IPS-20b (cell line): Measurements from ENCODE around the gene NME3.
"Not testable (repeated sequence)": the region's sequence is repeated elsewhere in the genome, so short reads cannot be mapped to it uniquely, and the experiment has no call there.

Experiments
- H3K27ac ChIP-seq: one replicate; pipeline ENCODE4 v1.5.1; 2013; ENCODE audit warnings: low read length
- H3K27me3 ChIP-seq: 2 replicates; pipeline ENCODE4 v1.6.1; 2013; ENCODE audit warnings: mild to moderate bottlenecking, low read length, inconsistent platforms; ENCODE audit not compliant: insufficient read depth
- H3K36me3 ChIP-seq: 2 replicates; pipeline ENCODE4 v1.6.1; 2013; ENCODE audit warnings: low read depth, mild to moderate bottlenecking, inconsistent platforms, low read length, moderate library complexity; ENCODE audit not compliant: insufficient read depth
- H3K4me1 ChIP-seq: 2 replicates; pipeline ENCODE4 v1.6.1; 2013; ENCODE audit warnings: mild to moderate bottlenecking, control low read depth, inconsistent platforms, low read length, moderate library complexity; ENCODE audit not compliant: insufficient read depth
- H3K4me3 ChIP-seq: 2 replicates; pipeline ENCODE4 v1.5.1; 2013; ENCODE audit warnings: mild to moderate bottlenecking, low read length, inconsistent platforms
- H3K9ac ChIP-seq: 2 replicates; pipeline ENCODE4 v1.6.1; 2013; ENCODE audit warnings: low read depth, mild to moderate bottlenecking, inconsistent platforms, low read length, moderate library complexity
- H3K9me3 ChIP-seq: 2 replicates; pipeline ENCODE4 v1.6.1; 2013; ENCODE audit warnings: mild to moderate bottlenecking, low read depth, low read length, inconsistent platforms; ENCODE audit not compliant: insufficient read depth

Gene NME3

DNA sequence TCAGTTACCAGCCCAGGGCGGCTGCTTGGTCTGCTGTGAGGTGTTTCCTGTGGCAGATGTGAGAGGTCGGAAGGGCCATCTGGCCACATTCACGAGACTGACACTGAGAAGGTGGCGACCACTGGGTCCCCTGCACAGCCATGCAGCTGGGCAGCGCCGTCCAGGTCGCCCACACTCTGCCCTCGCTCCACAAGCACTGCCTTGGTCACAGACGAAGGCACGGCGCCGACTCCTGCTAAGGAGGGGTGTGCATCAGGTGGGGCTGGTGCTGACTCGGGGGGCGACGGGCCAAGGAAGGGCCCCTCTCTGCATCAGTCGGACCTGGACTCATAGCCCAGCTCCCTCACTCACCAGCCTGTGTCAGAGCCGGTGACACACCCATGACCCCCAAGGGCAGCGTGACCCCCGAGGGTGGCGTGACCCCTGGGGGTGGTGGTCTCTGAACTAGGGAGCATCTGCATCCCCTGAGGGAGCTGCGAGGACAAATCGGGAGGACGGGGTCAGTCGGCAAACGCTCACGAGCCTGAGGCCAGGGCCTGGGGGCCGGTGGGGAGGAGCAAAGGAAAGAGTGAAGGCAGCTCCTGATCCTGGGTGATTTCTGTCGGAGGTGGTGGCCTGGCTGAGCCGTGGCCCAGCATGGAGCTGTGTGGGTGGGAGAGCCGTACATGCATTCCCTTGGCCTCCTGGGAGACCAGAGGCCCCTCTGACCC, 30.4 kb downstream of the NME3 start:
- no peak overlapping the region for H3K27ac ChIP-seq
- no peak overlapping the region for H3K9ac ChIP-seq
- H3K4me3 ChIP-seq, result no peak overlapping the region
- H3K4me1 ChIP-seq, result no peaks in the 10 kb centered on the region
- peaks cover 42% of the 10 kb centered on the region for H3K9me3 ChIP-seq
- H3K27me3 ChIP-seq, result no peaks in the 10 kb centered on the region
- no peaks in the 10 kb centered on the region; the same call in 1 of the 2 replicates for H3K36me3 ChIP-seq

DNA sequence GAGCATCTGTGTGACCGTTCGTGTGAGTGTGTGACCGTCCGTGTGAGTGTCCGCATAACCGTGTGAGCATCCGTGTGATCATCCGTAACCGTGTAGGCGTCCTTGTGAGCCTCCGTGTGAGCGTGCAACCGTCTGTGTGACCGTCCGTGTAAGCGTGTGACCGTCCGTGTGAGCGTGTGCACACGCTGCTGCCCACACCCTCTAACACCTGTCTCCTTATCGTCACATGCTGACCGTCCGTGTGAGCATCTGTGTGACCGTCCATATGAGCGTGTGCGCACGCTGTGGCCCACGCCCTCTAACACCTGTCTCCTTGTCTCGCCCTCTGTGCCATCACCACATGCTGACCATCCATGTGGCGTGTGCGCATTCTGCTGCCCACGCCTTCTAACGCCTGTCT, 31.1 kb downstream of the NME3 start:
- H3K4me1 ChIP-seq, result no peaks in the 10 kb centered on the region
- H3K27ac ChIP-seq, result no peak overlapping the region
- no peaks in the 10 kb centered on the region; the same call in 1 of the 2 replicates for H3K36me3 ChIP-seq
- H3K4me3 ChIP-seq, result no peak overlapping the region
- H3K9me3 ChIP-seq, result peaks cover 49% of the 10 kb centered on the region
- no peak overlapping the region for H3K9ac ChIP-seq
- no peaks in the 10 kb centered on the region for H3K27me3 ChIP-seq

DNA sequence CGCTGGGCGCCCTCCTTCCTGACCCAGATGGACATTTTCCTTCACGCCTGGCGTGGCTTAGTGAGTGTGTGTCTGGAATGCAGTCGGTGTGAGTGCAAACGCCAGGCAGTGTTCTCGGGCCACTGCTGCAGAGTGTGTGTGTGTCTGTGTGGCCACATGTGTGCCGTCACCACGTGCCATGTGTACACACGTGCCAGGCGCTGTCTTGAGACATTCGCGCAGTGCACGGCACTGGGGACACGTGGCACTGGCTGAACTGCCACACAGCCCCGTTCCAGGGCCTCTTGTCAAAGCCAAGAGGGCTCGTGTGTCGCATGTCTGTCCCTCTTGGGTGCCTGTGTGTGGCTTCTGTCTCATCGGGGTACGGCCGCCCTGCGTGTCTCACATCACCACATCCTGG, 36.5 kb downstream of the NME3 start:
- H3K36me3 ChIP-seq, result peaks cover 13% of the 10 kb centered on the region
- H3K4me3 ChIP-seq, result no peak overlapping the region
- peaks cover 52% of the 10 kb centered on the region for H3K9me3 ChIP-seq
- H3K4me1 ChIP-seq, result no peaks in the 10 kb centered on the region
- no peak overlapping the region for H3K27ac ChIP-seq
- no peak overlapping the region for H3K9ac ChIP-seq
- H3K27me3 ChIP-seq, result no peaks in the 10 kb centered on the region

DNA sequence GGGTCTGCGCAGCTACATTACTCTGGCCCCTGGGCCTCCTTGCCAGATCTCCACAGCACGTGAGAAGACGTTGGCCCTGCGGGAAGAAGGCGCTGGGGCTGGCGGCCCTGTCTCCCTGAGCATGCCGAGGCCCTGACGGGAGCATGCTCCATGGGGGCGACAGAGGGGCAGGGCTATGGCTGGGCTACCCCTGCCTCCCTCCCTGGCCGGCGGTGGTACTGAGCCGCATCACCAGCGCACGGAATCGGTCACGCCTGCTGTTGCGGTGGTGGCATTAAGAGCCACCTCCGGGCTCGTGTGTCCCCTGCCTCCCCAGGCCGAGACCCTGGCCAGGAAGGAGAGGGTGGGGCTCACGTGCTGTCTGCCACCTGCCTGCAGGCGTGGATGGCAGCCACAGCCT, 37.2 kb downstream of the NME3 start:
- H3K36me3 ChIP-seq, result peaks cover 13% of the 10 kb centered on the region
- H3K4me3 ChIP-seq, result no peak overlapping the region
- no peak overlapping the region for H3K27ac ChIP-seq
- no peak overlapping the region for H3K9ac ChIP-seq
- peaks cover 45% of the 10 kb centered on the region for H3K9me3 ChIP-seq
- no peaks in the 10 kb centered on the region for H3K27me3 ChIP-seq
- H3K4me1 ChIP-seq, result no peaks in the 10 kb centered on the region

DNA sequence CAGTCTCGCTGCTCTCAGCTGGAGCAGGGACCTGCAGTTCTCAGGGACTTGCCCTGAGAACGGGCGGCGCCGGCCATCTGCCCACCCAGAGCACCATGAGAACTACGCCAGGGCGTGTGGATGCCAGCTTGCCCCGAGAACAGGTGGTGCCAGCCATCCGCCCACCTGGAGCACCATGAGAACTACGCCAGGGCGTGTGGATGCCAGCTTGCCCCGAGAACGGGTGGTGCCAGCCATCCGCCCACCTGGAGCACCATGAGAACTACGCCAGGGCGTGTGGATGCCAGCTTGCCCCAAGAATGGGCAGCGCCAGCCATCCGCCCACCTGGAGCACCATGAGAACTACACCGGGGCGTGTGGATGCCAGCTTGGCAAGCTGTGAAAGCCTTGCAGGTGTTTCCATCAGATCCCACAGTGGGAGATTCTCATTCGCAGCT, 38.8 kb downstream of the NME3 start:
- Histone ChIP-seq H3K36me3 (peaks cover 17% of the 10 kb centered on the region), H3K9me3 (peaks cover 29% of the 10 kb centered on the region)
- not testable (repeated sequence) for H3K9ac ChIP-seq, H3K4me3 ChIP-seq, H3K27ac ChIP-seq, H3K4me1 ChIP-seq, H3K27me3 ChIP-seq

DNA sequence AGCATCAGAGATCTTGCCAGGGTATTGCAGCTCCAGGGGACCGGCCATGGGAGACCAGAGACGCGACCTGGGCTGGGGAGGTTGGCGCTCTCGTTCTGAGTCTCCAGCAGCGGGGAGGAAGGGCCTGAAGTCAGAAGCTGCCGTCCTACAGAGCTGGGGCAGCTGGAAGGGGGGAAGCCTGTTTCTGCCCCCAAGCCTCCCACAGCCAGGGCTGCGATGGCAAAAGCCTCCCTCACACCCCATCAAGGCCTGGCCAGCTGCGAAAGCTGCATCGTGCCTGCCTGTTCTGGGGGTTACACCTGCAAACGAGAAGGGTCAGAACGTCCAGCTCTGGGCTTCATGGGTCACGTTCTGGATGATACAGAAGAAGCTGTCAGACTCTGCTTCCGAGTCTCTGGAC, 39.3 kb downstream of the NME3 start:
- H3K4me3 ChIP-seq, result no peak overlapping the region
- no peaks in the 10 kb centered on the region for H3K4me1 ChIP-seq
- peaks cover 17% of the 10 kb centered on the region for H3K36me3 ChIP-seq
- H3K9me3 ChIP-seq, result peaks cover 24% of the 10 kb centered on the region
- H3K27me3 ChIP-seq, result no peaks in the 10 kb centered on the region
- H3K9ac ChIP-seq, result no peak overlapping the region
- no peak overlapping the region for H3K27ac ChIP-seq

DNA sequence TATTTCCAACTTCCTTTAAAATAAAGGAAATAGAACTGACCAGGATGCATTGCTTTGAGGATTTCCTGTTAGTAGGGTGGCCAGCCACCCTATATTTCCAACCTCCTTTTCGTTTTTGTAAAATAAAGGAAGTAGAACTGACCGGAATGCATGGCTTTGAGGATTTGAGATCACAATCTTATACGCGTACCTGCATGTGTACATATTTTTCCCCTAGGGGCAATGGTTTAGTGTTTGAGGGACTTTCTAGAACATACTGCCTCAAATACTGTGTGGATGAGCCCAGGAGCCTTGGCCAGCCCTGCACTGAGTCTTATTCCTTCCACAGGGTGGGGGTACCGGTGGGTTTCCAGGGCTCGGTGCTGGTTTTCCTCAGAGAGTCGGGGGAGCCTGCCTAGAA, 39.7 kb downstream of the NME3 start:
- Histone ChIP-seq H3K4me1 (no peaks in the 10 kb centered on the region), H3K4me3 (no peak overlapping the region), H3K36me3 (peaks cover 17% of the 10 kb centered on the region), H3K27me3 (no peaks in the 10 kb centered on the region), H3K27ac (no peak overlapping the region), H3K9ac (no peak overlapping the region), H3K9me3 (peaks cover 20% of the 10 kb centered on the region)

DNA sequence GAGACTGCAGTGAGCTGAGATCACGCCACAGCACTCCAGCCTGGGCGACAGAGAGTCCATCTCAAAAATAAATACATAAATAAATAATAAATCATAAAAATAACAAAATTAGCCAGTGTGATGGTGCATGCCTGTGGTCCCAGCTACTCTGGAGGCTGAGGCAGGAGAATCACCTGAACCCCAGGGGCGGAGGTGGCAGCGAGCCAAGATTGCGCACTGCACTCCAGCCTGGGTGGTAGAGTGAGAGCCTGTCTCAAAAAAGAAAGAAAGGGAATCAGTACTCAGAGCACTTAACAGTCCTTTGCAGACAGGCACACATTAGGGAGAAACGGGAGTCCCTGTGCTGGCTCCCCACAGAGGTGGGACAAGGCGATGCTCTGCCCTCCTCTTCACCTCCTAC, 40.3 kb downstream of the NME3 start:
- peaks cover 19% of the 10 kb centered on the region for H3K36me3 ChIP-seq
- H3K4me1 ChIP-seq, result no peaks in the 10 kb centered on the region
- no peak overlapping the region for H3K9ac ChIP-seq
- peaks cover 14% of the 10 kb centered on the region for H3K9me3 ChIP-seq
- no peak overlapping the region for H3K4me3 ChIP-seq
- H3K27me3 ChIP-seq, result no peaks in the 10 kb centered on the region
- no peak overlapping the region for H3K27ac ChIP-seq

DNA sequence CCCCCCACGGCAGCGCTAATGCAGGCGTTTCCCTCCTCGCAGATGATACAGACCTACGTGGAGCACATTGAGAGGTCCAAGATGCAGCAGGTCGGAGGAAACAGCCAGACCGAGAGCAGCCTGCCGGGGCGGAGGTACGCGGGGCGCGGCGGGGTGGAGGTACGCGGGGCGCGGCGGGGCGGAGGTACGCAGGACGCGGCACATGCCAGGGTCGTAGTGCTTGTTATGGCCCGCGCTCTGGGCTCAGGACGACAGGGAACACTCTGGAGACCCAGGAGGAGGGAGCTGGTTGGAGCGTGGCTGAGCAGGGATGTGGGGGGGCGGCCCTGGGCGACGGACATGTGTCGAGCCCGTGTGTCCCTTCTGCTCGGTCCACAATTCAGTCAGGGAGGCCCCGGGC, 41.9 kb downstream of the NME3 start:
- Histone ChIP-seq H3K27ac (no peak overlapping the region), H3K9me3 (no peaks in the 10 kb centered on the region), H3K27me3 (no peaks in the 10 kb centered on the region), H3K36me3 (peaks cover 15% of the 10 kb centered on the region; the same call in 1 of the 2 replicates), H3K4me3 (no peak overlapping the region), H3K9ac (no peak overlapping the region), H3K4me1 (no peaks in the 10 kb centered on the region)

DNA sequence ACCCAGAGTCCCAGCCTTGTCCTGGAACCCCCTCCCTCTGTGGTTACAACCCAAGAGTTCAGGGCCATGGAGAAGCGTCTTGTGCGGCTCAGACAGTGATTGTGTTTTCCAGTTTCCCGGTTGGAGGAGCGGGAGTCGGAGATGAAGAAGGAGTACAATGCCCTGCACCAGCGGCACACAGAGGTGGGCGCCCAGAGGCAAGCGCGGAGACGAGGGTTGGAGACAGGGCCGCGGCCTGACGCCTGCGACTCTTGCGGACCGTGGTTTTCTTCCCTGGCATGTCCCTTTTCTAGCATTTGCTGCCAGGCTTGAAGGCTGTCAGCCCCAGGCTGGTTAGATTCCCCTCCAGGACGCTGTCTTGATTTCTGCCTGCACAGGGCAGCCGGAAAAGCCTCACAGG, 42.3 kb downstream of the NME3 start:
- no peak overlapping the region for H3K4me3 ChIP-seq
- no peaks in the 10 kb centered on the region for H3K9me3 ChIP-seq
- H3K27ac ChIP-seq, result no peak overlapping the region
- H3K9ac ChIP-seq, result no peak overlapping the region
- peaks cover 14% of the 10 kb centered on the region; the same call in 1 of the 2 replicates for H3K36me3 ChIP-seq
- H3K27me3 ChIP-seq, result no peaks in the 10 kb centered on the region
- H3K4me1 ChIP-seq, result no peaks in the 10 kb centered on the region

DNA sequence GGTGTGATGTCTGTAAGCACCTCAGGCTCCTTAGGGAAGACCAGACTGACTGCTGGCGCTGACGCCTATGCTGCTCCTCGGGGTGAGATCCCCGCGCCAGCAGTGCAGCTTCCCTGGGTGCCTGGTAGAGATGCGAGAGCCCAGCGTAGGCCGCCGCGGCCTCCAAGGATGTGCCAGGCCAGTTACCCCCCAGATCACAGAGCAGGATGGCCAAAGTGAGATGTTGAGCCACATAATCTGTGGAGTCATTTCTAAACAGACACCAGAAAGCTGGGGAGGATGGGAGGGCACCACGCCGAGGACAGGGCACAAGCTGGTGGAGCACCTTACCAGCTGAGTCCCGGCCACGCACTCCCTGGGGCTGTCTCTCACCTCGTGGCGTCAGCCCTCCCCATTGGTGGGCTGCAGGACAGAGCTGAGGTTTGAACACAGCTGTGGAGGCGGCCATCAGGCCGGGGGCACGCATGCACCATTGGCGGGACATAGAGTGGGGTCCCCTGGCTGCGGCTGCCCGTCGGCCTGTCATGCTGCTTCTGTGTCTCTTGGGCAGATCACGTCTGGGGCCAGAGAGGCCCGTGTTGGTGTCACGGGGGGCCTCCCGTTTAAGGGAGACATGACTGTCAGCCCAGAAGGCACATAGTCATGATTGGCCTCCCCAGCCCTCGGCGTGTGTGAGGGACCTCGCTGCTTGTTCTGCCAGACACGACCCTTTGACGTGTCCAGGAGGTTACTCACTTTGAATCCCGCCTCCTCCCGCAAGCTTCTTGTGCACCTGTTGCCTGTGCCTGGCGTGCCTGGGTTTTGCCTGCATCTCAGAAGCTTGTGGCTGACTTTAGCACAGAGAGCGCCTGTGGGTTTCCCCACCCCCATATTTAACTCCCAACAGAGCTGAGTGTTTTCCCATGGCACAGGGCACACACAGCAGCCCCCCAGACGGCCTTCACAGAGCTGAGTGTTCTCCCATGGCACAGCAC, 43.4 kb downstream of the NME3 start:
- no peaks in the 10 kb centered on the region for H3K9me3 ChIP-seq
- H3K4me1 ChIP-seq, result no peaks in the 10 kb centered on the region
- H3K36me3 ChIP-seq, result peaks cover 14% of the 10 kb centered on the region; the same call in 1 of the 2 replicates
- H3K9ac ChIP-seq, result no peak overlapping the region
- no peak overlapping the region for H3K27ac ChIP-seq
- H3K27me3 ChIP-seq, result no peaks in the 10 kb centered on the region
- no peak overlapping the region for H3K4me3 ChIP-seq
